ENCODE data around the gene WWOX.
A peak's percentile ranks its signal among the peaks of the same experiment; 100 is the strongest.

WWOX gene

DNA sequence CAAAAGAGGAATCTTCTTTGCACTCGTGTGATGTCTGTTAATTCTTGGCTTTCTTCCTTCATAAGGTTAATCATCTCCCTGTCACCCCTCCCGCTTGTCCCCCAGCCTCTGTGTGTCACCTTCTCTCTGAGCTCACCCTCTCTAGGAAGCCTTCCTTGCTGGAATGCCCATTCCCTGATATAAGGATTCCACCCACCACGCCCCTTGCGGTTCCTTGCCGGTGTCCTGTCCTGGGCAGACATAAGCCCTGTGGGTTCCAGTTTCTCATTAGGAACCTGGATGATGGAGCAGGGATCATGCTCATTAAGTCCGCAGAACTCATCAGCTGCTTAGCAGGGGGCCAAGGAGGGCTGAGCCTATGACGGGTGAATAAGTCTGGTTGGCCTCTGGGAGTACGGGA lies 941.8 kb downstream of the WWOX start:
- no peak overlapping the region for H3K18ac ChIP-seq (ENCODE audit: low read length)
- no peak overlapping the region for H4K5ac ChIP-seq (ENCODE audit: low read length)
- H3K79me1 ChIP-seq (ENCODE audit: low read length) = no peaks in the 10 kb centered on the region
- H3K9ac ChIP-seq (ENCODE audit: low read length) = no peak overlapping the region
- no peak overlapping the region for H3K23ac ChIP-seq (ENCODE audit: low read length)
- H2AK5ac ChIP-seq (ENCODE audit: low read length) = no peak overlapping the region
- no peak overlapping the region for H2BK15ac ChIP-seq (replicated peaks; ENCODE audit: low read depth)
- no peak overlapping the region for H3K4ac ChIP-seq (ENCODE audit: low read depth, low read length)
- no peak overlapping the region for H3K4me3 ChIP-seq (ENCODE audit: low read length)
- H2BK5ac ChIP-seq (ENCODE audit: low read length) = no peak overlapping the region
- H4K8ac ChIP-seq (ENCODE audit: low read depth, low read length) = no peak overlapping the region
- no peak overlapping the region for H2BK120ac ChIP-seq (ENCODE audit: low read depth, low read length)
- no peak overlapping the region for H3K4me2 ChIP-seq (ENCODE audit: low read length)
- no peaks in the 10 kb centered on the region for H3K27me3 ChIP-seq (ENCODE audit: insufficient read depth, low read length, poor library complexity)
- no peak overlapping the region for H3K56ac ChIP-seq (ENCODE audit: low read length)
- no peaks in the 10 kb centered on the region for H3K36me3 ChIP-seq (ENCODE audit: control insufficient read depth, insufficient read depth, low read length)
- no peak overlapping the region for H3K27ac ChIP-seq (ENCODE audit: low read depth, low read length)
- H3K79me2 ChIP-seq (ENCODE audit: control insufficient read depth, insufficient read depth, low read length) = no peaks in the 10 kb centered on the region
- DNase-seq = no peak
- no CpG with 5 or more reads among the region's 8 CpGs for WGBS (ENCODE audit: extremely low coverage, insufficient coverage, low lambda C conversion rate)
- H3K4me1 ChIP-seq (ENCODE audit: control insufficient read depth, low read depth, low read length) = no peaks in the 10 kb centered on the region

DNA sequence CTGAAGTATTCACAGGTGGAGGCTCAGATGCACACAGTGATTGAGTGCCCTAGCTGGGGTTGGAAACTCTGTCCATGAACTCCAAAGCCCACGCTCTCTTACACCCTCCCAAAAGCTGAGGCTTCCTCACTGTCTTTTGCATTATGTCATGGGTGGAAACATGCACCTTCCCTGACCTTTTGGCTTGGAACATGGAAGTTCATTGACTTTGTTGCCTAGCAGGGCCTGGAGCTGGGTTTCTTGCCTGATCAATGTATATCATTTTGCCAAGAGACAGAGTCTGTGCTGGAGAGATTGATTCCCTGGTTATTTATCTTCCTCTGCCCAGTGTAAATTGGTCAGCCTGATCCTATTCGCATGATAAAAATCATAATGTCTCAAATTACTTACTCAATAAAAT lies 942.7 kb downstream of the WWOX start:
- Histone ChIP-seq H3K4me1 (ENCODE audit: control insufficient read depth, low read depth, low read length) (no peaks in the 10 kb centered on the region), H2AK5ac (ENCODE audit: low read length) (no peak overlapping the region), H2BK5ac (ENCODE audit: low read length) (no peak overlapping the region), H4K8ac (ENCODE audit: low read depth, low read length) (no peak overlapping the region), H3K27me3 (ENCODE audit: insufficient read depth, low read length, poor library complexity) (no peaks in the 10 kb centered on the region), H3K79me2 (ENCODE audit: control insufficient read depth, insufficient read depth, low read length) (no peaks in the 10 kb centered on the region), H3K56ac (ENCODE audit: low read length) (no peak overlapping the region), H3K36me3 (ENCODE audit: control insufficient read depth, insufficient read depth, low read length) (no peaks in the 10 kb centered on the region), H2BK120ac (ENCODE audit: low read depth, low read length) (no peak overlapping the region), H3K79me1 (ENCODE audit: low read length) (no peaks in the 10 kb centered on the region), H3K4me3 (ENCODE audit: low read length) (no peak overlapping the region), H2BK15ac (replicated peaks; ENCODE audit: low read depth) (no peak overlapping the region), H3K27ac (ENCODE audit: low read depth, low read length) (no peak overlapping the region), H3K23ac (ENCODE audit: low read length) (no peak overlapping the region), H3K9ac (ENCODE audit: low read length) (no peak overlapping the region), H3K4me2 (ENCODE audit: low read length) (no peak overlapping the region), H4K5ac (ENCODE audit: low read length) (no peak overlapping the region), H3K4ac (ENCODE audit: low read depth, low read length) (no peak overlapping the region), H3K18ac (ENCODE audit: low read length) (no peak overlapping the region)
- no CpG with 5 or more reads among the region's 2 CpGs for WGBS (ENCODE audit: extremely low coverage, insufficient coverage, low lambda C conversion rate)
- DNase-seq = no peak

DNA sequence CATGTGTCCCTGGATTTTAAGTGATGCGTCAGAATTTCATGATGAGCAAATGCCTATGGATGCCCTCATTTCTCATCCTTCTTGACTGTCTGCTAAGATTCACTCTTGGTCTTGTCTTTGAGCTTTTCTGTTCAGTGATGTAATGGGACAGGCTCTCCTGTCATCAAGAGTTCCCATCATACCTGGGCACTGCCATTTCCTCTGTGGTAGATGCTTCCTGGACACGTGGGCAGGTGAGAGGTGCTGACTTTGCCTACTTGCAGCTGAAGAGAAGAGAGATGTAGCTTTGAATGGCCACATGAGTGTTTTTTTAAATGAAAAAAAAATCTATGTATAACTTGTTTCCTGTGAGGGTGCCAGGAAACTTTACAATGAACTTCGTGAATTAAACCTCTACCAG lies 943.4 kb downstream of the WWOX start:
- Histone ChIP-seq H3K18ac (ENCODE audit: low read length) (no peak overlapping the region), H3K4me2 (ENCODE audit: low read length) (no peak overlapping the region), H3K9ac (ENCODE audit: low read length) (no peak overlapping the region), H3K4me3 (ENCODE audit: low read length) (no peak overlapping the region), H3K27me3 (ENCODE audit: insufficient read depth, low read length, poor library complexity) (no peaks in the 10 kb centered on the region), H2BK5ac (ENCODE audit: low read length) (no peak overlapping the region), H4K5ac (ENCODE audit: low read length) (no peak overlapping the region), H2BK15ac (replicated peaks; ENCODE audit: low read depth) (no peak overlapping the region), H3K27ac (ENCODE audit: low read depth, low read length) (no peak overlapping the region), H3K4ac (ENCODE audit: low read depth, low read length) (no peak overlapping the region), H2BK120ac (ENCODE audit: low read depth, low read length) (no peak overlapping the region), H3K56ac (ENCODE audit: low read length) (no peak overlapping the region), H3K4me1 (ENCODE audit: control insufficient read depth, low read depth, low read length) (no peaks in the 10 kb centered on the region), H4K8ac (ENCODE audit: low read depth, low read length) (no peak overlapping the region), H3K36me3 (ENCODE audit: control insufficient read depth, insufficient read depth, low read length) (no peaks in the 10 kb centered on the region), H3K79me2 (ENCODE audit: control insufficient read depth, insufficient read depth, low read length) (no peaks in the 10 kb centered on the region), H2AK5ac (ENCODE audit: low read length) (no peak overlapping the region), H3K23ac (ENCODE audit: low read length) (no peak overlapping the region), H3K79me1 (ENCODE audit: low read length) (no peaks in the 10 kb centered on the region)
- no CpG with 5 or more reads among the region's 3 CpGs for WGBS (ENCODE audit: extremely low coverage, insufficient coverage, low lambda C conversion rate)
- DNase-seq = no peak

DNA sequence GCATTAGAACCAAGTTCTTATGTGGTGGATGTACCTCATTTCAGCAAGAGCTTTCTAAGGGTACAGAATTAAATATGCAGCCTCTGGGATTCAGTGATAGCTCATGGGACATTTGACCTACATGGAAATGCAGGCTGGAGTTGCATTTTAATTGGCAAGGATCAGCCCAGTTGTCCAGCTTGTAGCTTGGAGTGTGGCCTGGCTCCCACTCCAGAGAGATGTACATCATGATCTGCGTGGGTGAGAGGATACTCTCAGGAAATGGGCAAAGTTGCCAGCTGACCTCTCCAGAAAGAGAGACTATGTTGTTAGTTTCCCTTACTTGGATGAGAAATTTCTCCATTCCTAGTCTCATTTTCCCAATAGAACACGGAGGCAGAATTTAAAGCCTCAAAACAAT lies 945.7 kb downstream of the WWOX start:
- H3K23ac ChIP-seq (ENCODE audit: low read length) = no peak overlapping the region
- no peak overlapping the region for H3K4me2 ChIP-seq (ENCODE audit: low read length)
- no peak overlapping the region for H3K27ac ChIP-seq (ENCODE audit: low read depth, low read length)
- H4K8ac ChIP-seq (ENCODE audit: low read depth, low read length) = no peak overlapping the region
- no peak overlapping the region for H2BK15ac ChIP-seq (replicated peaks; ENCODE audit: low read depth)
- H3K4me1 ChIP-seq (ENCODE audit: control insufficient read depth, low read depth, low read length) = no peaks in the 10 kb centered on the region
- DNase-seq = no peak
- H3K79me2 ChIP-seq (ENCODE audit: control insufficient read depth, insufficient read depth, low read length) = no peaks in the 10 kb centered on the region
- no peak overlapping the region for H3K4ac ChIP-seq (ENCODE audit: low read depth, low read length)
- H4K5ac ChIP-seq (ENCODE audit: low read length) = no peak overlapping the region
- H3K18ac ChIP-seq (ENCODE audit: low read length) = no peak overlapping the region
- H3K4me3 ChIP-seq (ENCODE audit: low read length) = no peak overlapping the region
- H3K56ac ChIP-seq (ENCODE audit: low read length) = no peak overlapping the region
- no peak overlapping the region for H3K9ac ChIP-seq (ENCODE audit: low read length)
- no peaks in the 10 kb centered on the region for H3K36me3 ChIP-seq (ENCODE audit: control insufficient read depth, insufficient read depth, low read length)
- no peak overlapping the region for H2BK120ac ChIP-seq (ENCODE audit: low read depth, low read length)
- WGBS (ENCODE audit: extremely low coverage, insufficient coverage, low lambda C conversion rate) = no CpG with 5 or more reads among the region's 2 CpGs
- H2AK5ac ChIP-seq (ENCODE audit: low read length) = no peak overlapping the region
- no peak overlapping the region for H2BK5ac ChIP-seq (ENCODE audit: low read length)
- no peaks in the 10 kb centered on the region for H3K79me1 ChIP-seq (ENCODE audit: low read length)
- H3K27me3 ChIP-seq (ENCODE audit: insufficient read depth, low read length, poor library complexity) = no peaks in the 10 kb centered on the region

DNA sequence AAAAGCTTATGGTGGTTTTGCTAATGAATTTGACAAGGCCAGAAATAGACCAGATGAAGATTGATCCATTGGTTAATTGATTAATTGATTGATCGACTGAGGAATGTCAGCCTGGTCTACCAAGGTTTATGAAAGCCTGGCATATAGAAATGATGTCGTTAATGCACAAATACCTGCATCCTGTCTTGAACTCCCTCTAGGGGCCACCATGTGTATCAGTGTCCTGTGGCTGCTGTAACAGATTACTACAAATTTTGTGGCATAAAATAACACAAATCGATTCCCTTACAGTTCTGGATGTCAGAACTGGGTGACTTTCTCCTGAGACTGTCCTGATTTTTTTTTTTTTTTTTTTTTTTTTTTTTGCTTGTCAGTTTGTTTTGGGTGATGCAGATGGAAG lies 947.9 kb downstream of the WWOX start:
- H3K4ac ChIP-seq (ENCODE audit: low read depth, low read length) = no peak overlapping the region
- H3K4me1 ChIP-seq (ENCODE audit: control insufficient read depth, low read depth, low read length) = no peaks in the 10 kb centered on the region
- WGBS (ENCODE audit: extremely low coverage, insufficient coverage, low lambda C conversion rate) = no CpG with 5 or more reads among the region's 3 CpGs
- H3K79me1 ChIP-seq (ENCODE audit: low read length) = no peaks in the 10 kb centered on the region
- no peak overlapping the region for H3K23ac ChIP-seq (ENCODE audit: low read length)
- no peak overlapping the region for H3K18ac ChIP-seq (ENCODE audit: low read length)
- no peaks in the 10 kb centered on the region for H3K79me2 ChIP-seq (ENCODE audit: control insufficient read depth, insufficient read depth, low read length)
- no peak overlapping the region for H3K4me2 ChIP-seq (ENCODE audit: low read length)
- H4K5ac ChIP-seq (ENCODE audit: low read length) = no peak overlapping the region
- H2BK15ac ChIP-seq (replicated peaks; ENCODE audit: low read depth) = no peak overlapping the region
- no peak overlapping the region for H2AK5ac ChIP-seq (ENCODE audit: low read length)
- H3K27me3 ChIP-seq (ENCODE audit: insufficient read depth, low read length, poor library complexity) = no peaks in the 10 kb centered on the region
- H2BK5ac ChIP-seq (ENCODE audit: low read length) = no peak overlapping the region
- no peak overlapping the region for H3K27ac ChIP-seq (ENCODE audit: low read depth, low read length)
- no peak overlapping the region for H3K56ac ChIP-seq (ENCODE audit: low read length)
- H3K4me3 ChIP-seq (ENCODE audit: low read length) = no peak overlapping the region
- H3K9ac ChIP-seq (ENCODE audit: low read length) = no peak overlapping the region
- H4K8ac ChIP-seq (ENCODE audit: low read depth, low read length) = no peak overlapping the region
- no peaks in the 10 kb centered on the region for H3K36me3 ChIP-seq (ENCODE audit: control insufficient read depth, insufficient read depth, low read length)
- H2BK120ac ChIP-seq (ENCODE audit: low read depth, low read length) = no peak overlapping the region
- DNase-seq = peak; percentile 30

DNA sequence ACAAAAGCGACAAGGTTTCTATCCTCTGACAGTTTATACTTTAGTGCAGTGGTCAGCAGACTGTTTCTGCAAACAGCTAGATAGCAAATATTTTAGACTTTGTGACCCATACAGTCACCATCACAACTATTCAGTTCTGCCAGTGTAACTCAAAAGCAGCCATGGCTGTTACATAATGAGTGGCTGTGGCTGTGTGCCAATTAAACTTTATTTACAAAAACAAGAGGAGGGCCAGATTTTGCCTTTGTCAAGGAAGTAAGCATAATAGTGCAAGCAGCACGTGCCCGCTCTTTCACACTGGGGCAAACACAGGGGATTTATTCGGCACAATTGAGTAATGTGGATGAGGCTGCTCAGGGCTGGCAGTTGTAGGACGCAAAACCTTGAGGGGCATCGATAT lies 949.6 kb downstream of the WWOX start:
- DNase-seq = no peak
- H2BK5ac ChIP-seq (ENCODE audit: low read length) = no peak overlapping the region
- no peak overlapping the region for H3K56ac ChIP-seq (ENCODE audit: low read length)
- H3K27me3 ChIP-seq (ENCODE audit: insufficient read depth, low read length, poor library complexity) = no peaks in the 10 kb centered on the region
- H3K4me3 ChIP-seq (ENCODE audit: low read length) = no peak overlapping the region
- no peaks in the 10 kb centered on the region for H3K4me1 ChIP-seq (ENCODE audit: control insufficient read depth, low read depth, low read length)
- H2BK15ac ChIP-seq (replicated peaks; ENCODE audit: low read depth) = no peak overlapping the region
- WGBS (ENCODE audit: extremely low coverage, insufficient coverage, low lambda C conversion rate) = no CpG with 5 or more reads among the region's 6 CpGs
- no peak overlapping the region for H3K27ac ChIP-seq (ENCODE audit: low read depth, low read length)
- no peak overlapping the region for H2BK120ac ChIP-seq (ENCODE audit: low read depth, low read length)
- no peak overlapping the region for H3K4ac ChIP-seq (ENCODE audit: low read depth, low read length)
- H2AK5ac ChIP-seq (ENCODE audit: low read length) = no peak overlapping the region
- no peak overlapping the region for H3K23ac ChIP-seq (ENCODE audit: low read length)
- no peak overlapping the region for H3K4me2 ChIP-seq (ENCODE audit: low read length)
- H3K79me2 ChIP-seq (ENCODE audit: control insufficient read depth, insufficient read depth, low read length) = no peaks in the 10 kb centered on the region
- no peak overlapping the region for H4K5ac ChIP-seq (ENCODE audit: low read length)
- no peak overlapping the region for H4K8ac ChIP-seq (ENCODE audit: low read depth, low read length)
- H3K9ac ChIP-seq (ENCODE audit: low read length) = no peak overlapping the region
- H3K36me3 ChIP-seq (ENCODE audit: control insufficient read depth, insufficient read depth, low read length) = no peaks in the 10 kb centered on the region
- no peaks in the 10 kb centered on the region for H3K79me1 ChIP-seq (ENCODE audit: low read length)
- no peak overlapping the region for H3K18ac ChIP-seq (ENCODE audit: low read length)

Measured in mesendoderm (in vitro differentiated cells).